KMS-11 (cell line): ENCODE results near the gene RTN1.

Experiments used
- H2AFZ ChIP-seq: fragments of 200-600 bp; sonication (generic); 2 replicates; pipeline ENCODE4 v1.6.1; 2016; ENCODE audit warnings: antibody characterized with exemption, mixed run types, low read depth
- H3K27ac ChIP-seq: fragments of 200-600 bp; sonication (generic); 2 replicates; pipeline ENCODE4 v1.6.1; 2016; ENCODE audit warnings: mild to moderate bottlenecking, mixed run types
- H3K27me3 ChIP-seq: fragments of 200-600 bp; sonication (generic); 2 replicates; pipeline ENCODE4 v1.6.1; 2017; ENCODE audit warnings: mild to moderate bottlenecking, low read depth, mixed run types, moderate library complexity; ENCODE audit not compliant: insufficient read depth
- H3K36me3 ChIP-seq: fragments of 200-600 bp; sonication (generic); 2 replicates; pipeline ENCODE4 v1.6.1; 2017; ENCODE audit warnings: mild to moderate bottlenecking, mixed run types; ENCODE audit not compliant: insufficient read depth
- H3K4me1 ChIP-seq: fragments of 200-600 bp; sonication (generic); 2 replicates; pipeline ENCODE4 v1.6.1; 2016; ENCODE audit warnings: mild to moderate bottlenecking, low read depth, mixed run types; ENCODE audit not compliant: poor library complexity, severe bottlenecking
- H3K4me2 ChIP-seq: fragments of 200-600 bp; sonication (generic); 2 replicates; pipeline ENCODE4 v1.7.0; 2016; ENCODE audit warnings: mild to moderate bottlenecking, mixed run types
- H3K4me3 ChIP-seq: fragments of 200-600 bp; sonication (generic); IDR thresholded peaks from 2 replicates; pipeline ENCODE4 v1.6.1; 2017; ENCODE audit warnings: low read depth, low read length, mixed read lengths; ENCODE audit not compliant: insufficient read depth
- H3K79me2 ChIP-seq: fragments of 200-600 bp; sonication (generic); 2 replicates; pipeline ENCODE4 v1.6.1; 2016; ENCODE audit warnings: low read depth, mixed run types; ENCODE audit not compliant: insufficient read depth
- H3K9ac ChIP-seq: fragments of 200-600 bp; sonication (generic); 2 replicates; pipeline ENCODE4 v1.6.1; 2016; ENCODE audit warnings: mild to moderate bottlenecking, mixed run types
- H4K20me1 ChIP-seq: fragments of 200-600 bp; sonication (generic); 2 replicates; pipeline ENCODE4 v1.6.1; 2016; ENCODE audit warnings: mild to moderate bottlenecking, mixed run types; ENCODE audit not compliant: insufficient read depth
- TF ChIP-seq, protein P1 (sequence below): fragments of 200-600 bp; sonication (generic); conservative IDR thresholded peaks from 2 replicates; pipeline ENCODE4 v1.6.1; 2017; ENCODE audit warnings: low read depth, mild to moderate bottlenecking, antibody characterized with exemption, low read length, moderate library complexity, mixed read lengths

The RTN1 gene

DNA sequence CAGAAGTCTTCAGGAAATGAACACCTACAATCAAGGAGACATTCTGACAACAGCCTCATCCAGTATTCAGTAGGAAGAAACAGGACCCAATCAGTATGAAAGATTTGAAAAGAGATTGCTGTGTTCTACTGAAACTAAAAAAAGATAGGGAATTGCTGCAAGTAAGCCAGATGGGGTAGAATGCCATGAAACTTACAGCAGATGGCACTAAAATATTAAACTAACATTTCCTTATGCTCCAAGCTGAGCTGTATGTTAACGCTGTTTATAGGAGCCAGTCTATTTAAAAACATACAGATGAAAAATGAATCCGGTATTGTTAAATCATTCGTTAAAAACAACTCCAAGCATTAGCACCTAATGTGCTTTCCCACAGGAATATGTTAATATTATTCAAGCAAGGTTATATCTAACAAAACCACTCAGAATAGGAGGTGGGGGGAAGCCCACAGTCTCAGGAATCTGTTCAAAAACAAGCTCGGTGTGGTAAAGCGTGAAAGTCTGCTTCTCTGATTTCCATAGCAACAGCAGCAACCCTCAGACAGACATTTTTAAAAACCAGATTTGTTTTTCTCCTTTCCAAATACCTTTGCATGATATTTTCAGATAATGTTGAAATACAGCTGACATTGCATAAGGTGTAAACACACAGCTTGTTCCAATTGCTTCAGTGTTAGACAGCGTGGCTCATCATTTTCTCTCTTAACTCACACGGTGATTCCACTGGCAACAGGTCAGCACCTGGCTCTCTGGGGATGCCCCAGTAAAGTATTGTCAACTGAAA, 162.6 kb downstream of the RTN1 start:
- H3K27ac ChIP-seq: no peak overlapping the region
- TF ChIP-seq, protein P1, sequence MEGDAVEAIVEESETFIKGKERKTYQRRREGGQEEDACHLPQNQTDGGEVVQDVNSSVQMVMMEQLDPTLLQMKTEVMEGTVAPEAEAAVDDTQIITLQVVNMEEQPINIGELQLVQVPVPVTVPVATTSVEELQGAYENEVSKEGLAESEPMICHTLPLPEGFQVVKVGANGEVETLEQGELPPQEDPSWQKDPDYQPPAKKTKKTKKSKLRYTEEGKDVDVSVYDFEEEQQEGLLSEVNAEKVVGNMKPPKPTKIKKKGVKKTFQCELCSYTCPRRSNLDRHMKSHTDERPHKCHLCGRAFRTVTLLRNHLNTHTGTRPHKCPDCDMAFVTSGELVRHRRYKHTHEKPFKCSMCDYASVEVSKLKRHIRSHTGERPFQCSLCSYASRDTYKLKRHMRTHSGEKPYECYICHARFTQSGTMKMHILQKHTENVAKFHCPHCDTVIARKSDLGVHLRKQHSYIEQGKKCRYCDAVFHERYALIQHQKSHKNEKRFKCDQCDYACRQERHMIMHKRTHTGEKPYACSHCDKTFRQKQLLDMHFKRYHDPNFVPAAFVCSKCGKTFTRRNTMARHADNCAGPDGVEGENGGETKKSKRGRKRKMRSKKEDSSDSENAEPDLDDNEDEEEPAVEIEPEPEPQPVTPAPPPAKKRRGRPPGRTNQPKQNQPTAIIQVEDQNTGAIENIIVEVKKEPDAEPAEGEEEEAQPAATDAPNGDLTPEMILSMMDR: no peak
- H3K4me2 ChIP-seq: no peak overlapping the region
- H4K20me1 ChIP-seq: no peaks in the 10 kb centered on the region
- H3K4me3 ChIP-seq: no peak overlapping the region
- no peaks in the 10 kb centered on the region for H3K36me3 ChIP-seq
- H3K9ac ChIP-seq: no peak overlapping the region
- no peaks in the 10 kb centered on the region for H3K79me2 ChIP-seq
- H3K4me1 ChIP-seq: no peaks in the 10 kb centered on the region
- no peaks in the 10 kb centered on the region for H3K27me3 ChIP-seq
- no peak overlapping the region for H2AFZ ChIP-seq

GRCh38 chr14:59705866-59706265, 164.7 kb downstream of the RTN1 start:
- Histone ChIP-seq H3K4me2 (no peak overlapping the region), H3K36me3 (no peaks in the 10 kb centered on the region), H3K27me3 (no peaks in the 10 kb centered on the region), H3K9ac (no peak overlapping the region), H2AFZ (no peak overlapping the region), H3K4me3 (no peak overlapping the region), H3K4me1 (no peaks in the 10 kb centered on the region), H3K79me2 (no peaks in the 10 kb centered on the region), H4K20me1 (no peaks in the 10 kb centered on the region), H3K27ac (no peak overlapping the region)
- TF ChIP-seq, protein P1: no peak

DNA sequence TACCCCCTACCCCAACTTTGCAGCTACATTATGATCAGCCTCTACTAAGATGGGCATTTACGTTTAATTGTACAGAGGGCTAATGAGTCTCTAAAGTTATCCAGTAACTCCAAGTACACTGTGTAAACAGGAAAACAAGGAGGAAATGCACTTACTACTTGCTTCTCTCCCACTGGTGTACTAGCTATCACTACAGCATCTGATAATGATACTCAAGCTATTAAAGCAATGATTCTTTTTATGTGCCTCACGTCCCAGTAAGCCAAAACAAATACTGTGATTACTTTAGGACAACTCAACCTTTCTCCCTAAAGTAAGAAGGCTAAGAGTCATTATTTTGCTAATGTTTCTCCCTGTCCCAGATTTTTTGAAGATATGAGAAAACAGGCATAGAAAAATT, 165.3 kb downstream of the RTN1 start:
- Histone ChIP-seq H3K27ac (no peak overlapping the region), H3K79me2 (no peaks in the 10 kb centered on the region), H3K27me3 (no peaks in the 10 kb centered on the region), H3K4me1 (no peaks in the 10 kb centered on the region), H3K4me2 (no peak overlapping the region), H3K36me3 (no peaks in the 10 kb centered on the region), H2AFZ (no peak overlapping the region), H4K20me1 (no peaks in the 10 kb centered on the region), H3K9ac (no peak overlapping the region), H3K4me3 (no peak overlapping the region)
- TF ChIP-seq, protein P1: no peak

DNA sequence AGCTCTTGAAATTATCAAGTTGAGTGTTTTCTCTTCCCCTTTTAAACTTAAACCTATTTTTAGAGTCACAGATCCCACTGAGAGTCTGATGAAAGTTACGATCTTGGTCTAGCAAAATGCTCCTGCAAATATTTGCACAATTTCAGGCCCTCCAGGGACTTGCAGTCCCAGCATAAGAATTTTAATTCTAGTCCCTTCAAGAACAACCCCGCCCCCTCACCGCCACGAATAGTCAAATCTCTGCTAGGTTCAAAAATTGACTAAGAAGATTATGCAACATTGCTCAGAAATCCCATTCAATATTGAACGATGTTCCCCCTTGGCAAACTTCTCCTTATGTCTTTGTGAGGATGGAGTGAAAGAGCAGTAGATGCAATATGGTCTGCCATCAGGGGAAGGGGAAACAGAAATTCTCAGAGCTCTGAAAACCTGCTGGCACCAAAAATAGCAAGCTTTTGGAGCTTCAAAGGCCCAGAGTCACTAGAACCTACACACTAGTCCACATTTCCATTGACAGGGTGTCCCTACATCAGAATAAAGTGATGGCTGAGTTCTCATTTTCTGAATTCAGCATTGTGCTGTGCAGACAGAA, 166.4 kb downstream of the RTN1 start:
- Histone ChIP-seq H2AFZ (no peak overlapping the region), H3K79me2 (no peaks in the 10 kb centered on the region), H3K27me3 (no peaks in the 10 kb centered on the region), H3K4me2 (no peak overlapping the region), H3K27ac (no peak overlapping the region), H3K36me3 (no peaks in the 10 kb centered on the region), H3K4me3 (no peak overlapping the region), H3K9ac (no peak overlapping the region), H4K20me1 (no peaks in the 10 kb centered on the region), H3K4me1 (no peaks in the 10 kb centered on the region)
- TF ChIP-seq, protein P1: no peak
